ENCODE measurements around the gene TGFBI.

GRCh38 chr5:136034492-136034891 lies 5.7 kb downstream of the TGFBI start:
- TF ChIP-seq CTCF (IDR thresholded peaks at IDR 0.05; ENCODE audit: borderline replicate concordance, extremely low read depth, low read length, poor library complexity, severe bottlenecking) (no peak), EZH2 (IDR thresholded peaks at IDR 0.05; ENCODE audit: borderline replicate concordance, low read depth, low read length, severe bottlenecking) (no peak)

All from DND-41 (cell line).